GM12878 (cell line): Measurements from ENCODE around the gene CC2D1A. TPM values are rescaled to one million over a fixed set of nuclear protein-coding genes. Genes with fewer than 3 reads are reported as not detected.
A peak's percentile ranks its signal among the peaks of the same experiment; 100 is the strongest.

Experiments
- ATAC-seq: fragments of 200-7000 bp; cut with Tn5 transposase; 3 replicates; pipeline ENCODE4 v1.9.1; 2020; ENCODE audit warnings: mild to moderate bottlenecking, moderate library complexity
- BruUV-seq: library from RNA; stranded (reverse); fragments of 400-500 nt; replicated peaks from 2 replicates; lab custom pipeline; 2021; lab: Mats Ljungman, UMichigan
- CTCF ChIA-PET: fragments of 300-600 bp; sonication (Branson Sonifier 250); formaldehyde crosslinking; extraction: SDS; loops from one replicate; lab custom pipeline; 2021; ENCODE audit warnings: inconsistent platforms; lab: Yijun Ruan, JAX
- POLR2A ChIA-PET: fragments of 350-600 bp; formaldehyde crosslinking; extraction: SDS; loops from one replicate; lab custom pipeline; 2021; ENCODE audit warnings: inconsistent platforms; lab: Charles Lee
- RAD21 ChIA-PET: fragments of 300-600 bp; sonication (Branson Sonifier 250); formaldehyde crosslinking; loops from one replicate; lab custom pipeline; 2023; ENCODE audit warnings: antibody characterized with exemption; ENCODE audit not compliant: unreplicated experiment; lab: Charles Lee
- SMC1A ChIA-PET: fragments of 300-600 bp; sonication (Branson Sonifier 250); formaldehyde crosslinking; loops from one replicate; lab custom pipeline; 2023; ENCODE audit not compliant: unreplicated experiment, uncharacterized antibody; lab: Charles Lee
- DNase-seq: peaks from one replicate; pipeline ENCODE4 v3.0.0-alpha.2; 2011; ENCODE audit warnings: low read depth, low spot score
- FAIRE-seq: peaks from 3 replicates; lab custom pipeline; 2011; peaks lifted over from hg19 to GRCh38; lab: Jason Lieb, UNC
- H2AFZ ChIP-seq: 2 replicates; pipeline ENCODE4 v1.6.0; 2011; ENCODE audit warnings: low read depth, low read length, control low read depth; ENCODE audit not compliant: control insufficient read depth
- H3K27ac ChIP-seq: 2 replicates; pipeline ENCODE4 v1.5.1; 2011; ENCODE audit warnings: control low read depth; ENCODE audit not compliant: control insufficient read depth, insufficient read depth
- H3K27me3 ChIP-seq, 2 experiments: replicated peaks in 1 of 2; 2 replicates each; pipeline versions ENCODE4 v1.6.0 to v1.6.1; 2011; ENCODE audit warnings: low read length in 1 of 2; ENCODE audit not compliant: control insufficient read depth in 2 of 2, insufficient read depth in 2 of 2
- H3K36me3 ChIP-seq, 2 experiments: 2 replicates each; pipeline ENCODE4 v1.5.1; 2011; ENCODE audit warnings: low read length in 1 of 2; ENCODE audit not compliant: control insufficient read depth in 2 of 2, insufficient read depth in 2 of 2
- H3K4me1 ChIP-seq: 2 replicates; pipeline ENCODE4 v1.6.1; 2011; ENCODE audit warnings: mild to moderate bottlenecking, low read length, moderate library complexity, mixed read lengths; ENCODE audit not compliant: control insufficient read depth, insufficient read depth
- H3K4me2 ChIP-seq: 2 replicates; pipeline ENCODE4 v1.6.0; 2011; ENCODE audit warnings: control low read depth; ENCODE audit not compliant: control insufficient read depth, insufficient read depth
- H3K4me3 ChIP-seq: fragments of 200-600 bp; sonication (generic); 2 replicates; pipeline ENCODE4 v1.5.1; 2016
- H3K79me2 ChIP-seq: 2 replicates; pipeline ENCODE4 v1.6.0; 2011; ENCODE audit warnings: low read length; ENCODE audit not compliant: control insufficient read depth, insufficient read depth
- H3K9ac ChIP-seq: 2 replicates; pipeline ENCODE4 v1.8.0; 2011; ENCODE audit warnings: low read length, control low read depth, mixed read lengths; ENCODE audit not compliant: control insufficient read depth, insufficient read depth
- H3K9me3 ChIP-seq: replicated peaks from 3 replicates; pipeline ENCODE4 v1.5.1; 2011; ENCODE audit warnings: mild to moderate bottlenecking, low read length; ENCODE audit not compliant: control insufficient read depth, insufficient read depth
- H4K20me1 ChIP-seq: 2 replicates; pipeline ENCODE4 v1.6.0; 2011; ENCODE audit not compliant: control insufficient read depth, insufficient read depth
- LARP7 ChIP-seq: fragments of 450-650 bp; IDR thresholded peaks from 2 replicates; pipeline ENCODE4 v1.6.1; 2017; ENCODE audit warnings: mild to moderate bottlenecking
- WGBS: methylation state at CpG from one replicate; pipeline ENCODE4 v1.1.6; 2016; ENCODE audit warnings: low lambda C conversion rate; ENCODE audit not compliant: insufficient replicate concordance, insufficient coverage; ENCODE audit errors: missing lambda C conversion rate; 5-methylcytosine and 5-hydroxymethylcytosine counted together
- in situ Hi-C: fragments of 300-500 bp; cut with MboI; formaldehyde crosslinking; loops from 9 replicates; pipeline ENCODE4 v1.14.3; 2018; ENCODE audit warnings: mixed read lengths
- intact Hi-C: fragments of 100-400 bp; cut with micrococcal nuclease; formaldehyde crosslinking; loops from one replicate; pipeline ENCODE4 v1.14.2; 2022; ENCODE audit not compliant: unreplicated experiment
- polyA plus RNA-seq, 11 experiments: library from polyadenylated mRNA; depleted of rRNA in 4 of 11; unstranded in 6 of 11; stranded (reverse) in 5 of 11; fragments of >200 nt; fragmentation: Nextera tagmentation in 4 of 11; fragmentation: Illumina TruSeq in 1 of 11; extraction: Ambion mirVana in 4 of 11; extraction: Trizol in 1 of 11; gene quantifications; 1 replicate in 1 of 11; 2 replicates in 10 of 11; pipeline versions ENCODE4 v1.2.1 to v1.2.3, GENCODE V29; 2011 to 2016; ENCODE audit warnings: inconsistent platforms in 2 of 11, missing spikeins in 2 of 11, low read depth in 1 of 11
- total RNA-seq, 4 experiments: library from RNA; depleted of rRNA in 3 of 4; stranded (reverse); fragments of >200 nt in 3 of 4; fragmentation: Illumina TruSeq in 1 of 4; extraction: Trizol in 1 of 4; gene quantifications; 2 replicates each; pipeline versions ENCODE4 v1.2.1 to v1.2.3, GENCODE V29; 2013 to 2021
- TF ChIP-seq, protein P1 (sequence below): fragments of 450-650 bp; formaldehyde crosslinking; IDR thresholded peaks from 2 replicates; pipeline ENCODE4 v1.5.0; 2022; ENCODE audit warnings: mild to moderate bottlenecking, missing genetic modification characterization

Gene CC2D1A
- total and polyA plus RNA-seq, 10 of the 15 experiments (the other 5 are each of a cell fraction or from before 2014, with no cell fraction given), result 0.13 to 36.1 (median 16.1) TPM

DNA sequence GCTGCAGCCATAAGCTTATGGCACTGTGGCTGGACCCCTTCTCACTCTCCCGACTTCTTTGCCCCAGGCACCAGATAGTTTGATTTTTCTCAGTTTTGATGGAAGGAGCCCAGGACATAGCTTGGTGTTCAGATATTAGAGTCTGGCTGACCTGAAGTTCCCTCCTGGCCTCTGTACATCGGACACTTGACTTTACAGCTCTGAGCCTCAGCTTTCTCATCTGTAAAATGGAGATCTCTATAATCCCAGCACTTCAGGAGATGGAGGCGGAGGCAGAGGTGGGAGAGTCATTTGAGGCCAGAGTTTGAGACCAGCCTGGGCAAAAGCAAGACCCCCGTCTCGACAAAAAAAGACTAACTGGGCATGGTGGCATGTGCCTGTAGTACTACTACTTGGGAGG, 909 bp downstream of the CC2D1A start:
- FAIRE-seq, result no peak
- TSS peak; percentile 72 for BruUV-seq
- 99% methylated on average over 5 of the region's 5 CpGs for WGBS
- no peaks in the 10 kb centered on the region for H3K27me3 ChIP-seq
- ChIA-PET POLR2A (interaction anchor here (0.6 to 1.4 kb wide), 4 partner anchors 99 to 1178 kb away, joined by 3 to 4 read pairs (median 3); partner anchors contain the start of gene RFX1), RAD21 (interaction anchor here (0.9 to 1.2 kb wide), 2 partner anchors 125 to 171 kb away, joined by 5 to 9 read pairs; partner anchors contain the start of gene IL27RA), CTCF (interaction anchor here (0.6 to 1.3 kb wide), 5 partner anchors 14 to 574 kb away, joined by 3 to 8 read pairs (median 4); partner anchors contain the start of genes DCAF15, IL27RA and MISP3), SMC1A (interaction anchor here (0.5 to 1.0 kb wide), 4 partner anchors 10 to 136 kb away, joined by 3 to 4 read pairs (median 3); partner anchors contain the start of genes DCAF15 and IL27RA)
- H3K79me2 ChIP-seq, result peaks cover 5% of the 10 kb centered on the region
- H3K27ac ChIP-seq, result no peak overlapping the region
- H3K9ac ChIP-seq, result peak overlapping the region; percentile 71
- in situ Hi-C loops (no loop called here), intact Hi-C loops (no loop called here)
- peak overlapping the region; percentile 97 for H3K4me2 ChIP-seq
- TF ChIP-seq, protein P1, sequence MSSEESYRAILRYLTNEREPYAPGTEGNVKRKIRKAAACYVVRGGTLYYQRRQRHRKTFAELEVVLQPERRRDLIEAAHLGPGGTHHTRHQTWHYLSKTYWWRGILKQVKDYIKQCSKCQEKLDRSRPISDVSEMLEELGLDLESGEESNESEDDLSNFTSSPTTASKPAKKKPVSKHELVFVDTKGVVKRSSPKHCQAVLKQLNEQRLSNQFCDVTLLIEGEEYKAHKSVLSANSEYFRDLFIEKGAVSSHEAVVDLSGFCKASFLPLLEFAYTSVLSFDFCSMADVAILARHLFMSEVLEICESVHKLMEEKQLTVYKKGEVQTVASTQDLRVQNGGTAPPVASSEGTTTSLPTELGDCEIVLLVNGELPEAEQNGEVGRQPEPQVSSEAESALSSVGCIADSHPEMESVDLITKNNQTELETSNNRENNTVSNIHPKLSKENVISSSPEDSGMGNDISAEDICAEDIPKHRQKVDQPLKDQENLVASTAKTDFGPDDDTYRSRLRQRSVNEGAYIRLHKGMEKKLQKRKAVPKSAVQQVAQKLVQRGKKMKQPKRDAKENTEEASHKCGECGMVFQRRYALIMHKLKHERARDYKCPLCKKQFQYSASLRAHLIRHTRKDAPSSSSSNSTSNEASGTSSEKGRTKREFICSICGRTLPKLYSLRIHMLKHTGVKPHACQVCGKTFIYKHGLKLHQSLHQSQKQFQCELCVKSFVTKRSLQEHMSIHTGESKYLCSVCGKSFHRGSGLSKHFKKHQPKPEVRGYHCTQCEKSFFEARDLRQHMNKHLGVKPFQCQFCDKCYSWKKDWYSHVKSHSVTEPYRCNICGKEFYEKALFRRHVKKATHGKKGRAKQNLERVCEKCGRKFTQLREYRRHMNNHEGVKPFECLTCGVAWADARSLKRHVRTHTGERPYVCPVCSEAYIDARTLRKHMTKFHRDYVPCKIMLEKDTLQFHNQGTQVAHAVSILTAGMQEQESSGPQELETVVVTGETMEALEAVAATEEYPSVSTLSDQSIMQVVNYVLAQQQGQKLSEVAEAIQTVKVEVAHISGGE, result no peak
- 0 out of 2 replicates have a peak, but pooled peaks have one; percentile 11 for TF ChIP-seq LARP7
- no peaks in the 10 kb centered on the region for H3K9me3 ChIP-seq
- H2AFZ ChIP-seq, result no peak overlapping the region; the same call in 1 of the 2 replicates
- DNase-seq, result no peak
- peaks cover 0 to 4% of the 10 kb centered on the region in 2 experiments; a peak in 1 of 4 replicates for H3K36me3 ChIP-seq
- H3K4me1 ChIP-seq, result no peaks in the 10 kb centered on the region; the same call in 1 of the 2 replicates
- no peaks in the 10 kb centered on the region for H4K20me1 ChIP-seq
- ATAC-seq, result no peak
- H3K4me3 ChIP-seq, result peak overlapping the region; percentile 72
